Ovary (tissue), 9 donors: ENCODE data around the gene NLGN1. TPM values are rescaled to one million over a fixed set of nuclear protein-coding genes. Genes with fewer than 3 reads are reported as not detected.

Experiments
- DNase-seq, 5 donors: peaks; one replicate each; pipeline ENCODE4 v3.0.0-alpha.2; 2019 to 2020
- H3K27ac ChIP-seq, 2 donors: fragments of 200-600 bp; one replicate each; pipeline versions ENCODE4 v1.5.1 to v1.8.0; 2019 to 2022
- H3K27me3 ChIP-seq: fragments of 200-600 bp; one replicate; pipeline ENCODE4 v1.8.0; 2022
- H3K36me3 ChIP-seq: fragments of 200-600 bp; sonication (generic); one replicate; pipeline ENCODE4 v1.5.1; 2019
- H3K4me1 ChIP-seq: one replicate; pipeline ENCODE4 v1.8.1; 2013; ENCODE audit warnings: mild to moderate bottlenecking, moderate library complexity; ENCODE audit not compliant: insufficient read depth
- H3K4me3 ChIP-seq: fragments of 200-600 bp; sonication (generic); one replicate; pipeline ENCODE4 v1.5.1; 2017
- H3K9me3 ChIP-seq, 2 donors: fragments of 200-600 bp in 1 of 2; sonication (generic) in 1 of 2; one replicate each; pipeline versions ENCODE4 v1.5.1 to v1.8.1; 2013 to 2019; ENCODE audit warnings: mild to moderate bottlenecking in 1 of 2, moderate library complexity in 1 of 2
- CTCF ChIP-seq, 3 donors: fragments of 450-650 bp in 2 of 3; fragments of 200-600 bp in 1 of 3; IDR thresholded peaks; one replicate each; pipeline versions ENCODE4 v1.5.1 to v1.8.0; 2016 to 2022; ENCODE audit warnings: antibody characterized with exemption in 3 of 3, mild to moderate bottlenecking in 1 of 3
- EP300 ChIP-seq: sonication (generic); formaldehyde crosslinking; IDR thresholded peaks from one replicate; pipeline ENCODE4 v1.6.1; 2017; ENCODE audit warnings: antibody characterized with exemption
- POLR2A ChIP-seq: fragments of 450-650 bp; IDR thresholded peaks from one replicate; pipeline ENCODE4 v1.6.1; 2017; ENCODE audit warnings: antibody characterized with exemption, mild to moderate bottlenecking, moderate library complexity
- WGBS, 3 donors: extraction: QIAGEN DNeasy Blood & Tissue Kit in 1 of 3; methylation state at CpG; one replicate each; pipeline versions ENCODE4 v1.1.5 to v1.1.7; 2013 to 2017; 5-methylcytosine and 5-hydroxymethylcytosine counted together
- intact Hi-C, 4 donors: fragments of 100-400 bp; cut with DNase I; formaldehyde crosslinking; loops; one replicate each; pipeline versions ENCODE4 v1.11.0 to v1.15.1; 2022 to 2023
- polyA plus RNA-seq, 2 donors: library from polyadenylated mRNA; stranded (reverse); fragments of 200-250 nt in 1 of 2; fragments of 350-450 nt in 1 of 2; fragmentation: Illumina TruSeq in 1 of 2; extraction: RNeasy Lipid Tissue Mini Kit (QIAGEN cat#74804) in 1 of 2; gene quantifications; one replicate each; pipeline ENCODE4 v1.2.3, GENCODE V29; 2013 to 2014
- total RNA-seq, 7 donors: library from RNA; depleted of rRNA in 2 of 7; stranded (reverse); fragments of >200 nt in 2 of 7; fragmentation: NEBNext Ultra II Directional in 3 of 7; extraction: Animal tissue kit (Norgen Biotek cat#: 25700) in 3 of 7; gene quantifications; one replicate each; pipeline versions ENCODE4 v1.1.0 to v1.2.4, GENCODE V29; 2016 to 2023
- donor health status: DM: no; HTN: no; CAD: no; lungs with moderate emphysema.
- donor health status: DM: no; HTN: no; CAD: no.
- donor health status: Bipolar disorder and iron deficiency.
- donor health status: DM: yes; HTN: yes; CAD: no.
- donor health status: DM: no; HTN: no; CAD: no.
- donor health status: DM: yes; HTN: yes; CAD: no.

The NLGN1 gene
- total and polyA plus RNA-seq, 9 donors = 1.2 to 7.7 (median 4.6) TPM

GRCh38 chr3:173639098-173639497 lies 241.6 kb downstream of the NLGN1 start:
- no peak overlapping the region for H3K4me3 ChIP-seq
- no peaks in the 10 kb centered on the region for H3K36me3 ChIP-seq
- intact Hi-C loops = no loop called here
- H3K4me1 ChIP-seq = no peaks in the 10 kb centered on the region
- 55 to 69% (median 59%) methylated on average over 2 of the region's 2 CpGs for WGBS, 3 donors
- no peaks in the 10 kb centered on the region for H3K27me3 ChIP-seq
- no peak for DNase-seq
- H3K9me3 ChIP-seq = no peaks in the 10 kb centered on the region
- TF ChIP-seq POLR2A = no peak
- TF ChIP-seq CTCF (IDR thresholded peaks at IDR 0.05) = no peak
- TF ChIP-seq EP300 = no peak
- no peak overlapping the region for H3K27ac ChIP-seq

DNA sequence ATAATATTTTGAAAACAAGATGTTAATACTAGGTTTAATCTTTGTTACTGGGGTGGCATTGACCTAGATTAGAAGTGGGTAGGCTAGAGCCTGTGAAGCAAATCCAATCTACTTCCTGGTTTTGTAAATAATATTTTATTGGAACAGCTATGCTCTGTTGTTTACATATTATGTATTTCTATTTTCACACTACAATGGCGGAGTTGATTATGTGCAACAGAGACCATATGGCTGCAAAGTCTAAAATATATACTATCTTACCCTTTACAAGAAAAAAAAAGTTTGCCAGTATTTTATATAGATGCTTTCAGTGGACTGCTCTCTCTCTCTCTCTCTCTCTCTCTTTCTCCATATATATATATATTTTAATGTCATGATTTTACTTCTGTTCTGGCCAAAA lies 244.2 kb downstream of the NLGN1 start:
- no peak overlapping the region for H3K27ac ChIP-seq
- no peaks in the 10 kb centered on the region for H3K9me3 ChIP-seq
- no peak for DNase-seq
- H3K4me1 ChIP-seq = no peaks in the 10 kb centered on the region
- no peak overlapping the region for H3K4me3 ChIP-seq
- intact Hi-C loops = no loop called here
- WGBS, 3 donors = 46 to 72% (median 51%) methylated on average over 1 of the region's 1 CpG
- no peaks in the 10 kb centered on the region for H3K36me3 ChIP-seq
- no peaks in the 10 kb centered on the region for H3K27me3 ChIP-seq
- TF ChIP-seq EP300 (no peak), CTCF (IDR thresholded peaks at IDR 0.05) (no peak), POLR2A (no peak)

- TF ChIP-seq CTCF (IDR thresholded peaks at IDR 0.05) (no peak), EP300 (no peak), POLR2A (no peak)
- WGBS, 3 donors = 95 to 98% (median 98%) methylated on average over 13 of the region's 13 CpGs
- Histone ChIP-seq H3K9me3 (no peaks in the 10 kb centered on the region), H3K27me3 (no peaks in the 10 kb centered on the region), H3K4me3 (no peak overlapping the region), H3K36me3 (no peaks in the 10 kb centered on the region), H3K4me1 (no peaks in the 10 kb centered on the region), H3K27ac (no peak overlapping the region)
- intact Hi-C loops = no loop called here
- DNase-seq = no peak
Observed at GRCh38 chr3:173644086-173645082, 246.8 kb downstream of the NLGN1 start.

DNA sequence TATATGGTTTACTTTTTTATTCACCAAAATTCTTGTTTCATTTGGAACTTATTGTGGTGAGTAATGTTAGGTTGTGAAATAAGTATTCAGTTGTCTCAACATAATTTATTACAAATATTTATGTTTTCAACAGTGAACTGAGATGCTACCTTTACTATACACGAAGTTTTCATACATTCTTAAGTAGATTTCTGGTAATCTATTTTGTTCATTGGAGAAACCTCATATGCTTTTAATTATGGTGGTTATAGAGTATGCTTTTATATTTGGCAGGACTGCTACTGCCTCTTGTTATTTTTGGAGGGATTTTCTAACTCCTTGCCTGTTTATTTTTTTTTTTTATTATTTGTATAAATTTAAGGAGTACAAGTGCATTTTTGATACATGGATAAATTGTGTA lies 253.1 kb downstream of the NLGN1 start:
- intact Hi-C loops = no loop called here
- H3K27me3 ChIP-seq = no peaks in the 10 kb centered on the region
- 44 to 55% (median 55%) methylated on average over 1 of the region's 1 CpG for WGBS, 3 donors
- no peak overlapping the region for H3K27ac ChIP-seq
- H3K4me1 ChIP-seq = no peaks in the 10 kb centered on the region
- no peak for DNase-seq
- H3K36me3 ChIP-seq = no peaks in the 10 kb centered on the region
- H3K4me3 ChIP-seq = no peak overlapping the region
- TF ChIP-seq CTCF (IDR thresholded peaks at IDR 0.05) (no peak), EP300 (no peak)
- H3K9me3 ChIP-seq = no peaks in the 10 kb centered on the region
